ENCODE data around the gene LPIN3.

Gene LPIN3

GRCh38 chr20:41406896-41407444, 66.3 kb downstream of the LPIN3 start:
- peaks cover 78% of the 10 kb centered on the region for H3K36me3 ChIP-seq (ENCODE audit: insufficient read depth, low read length)
- no peak overlapping the region for H2AFZ ChIP-seq (ENCODE audit: low read depth, low read length)
- H3K9me3 ChIP-seq (ENCODE audit: low read length), result no peaks in the 10 kb centered on the region
- H3K4me3 ChIP-seq (ENCODE audit: low read length), result no peak overlapping the region
- no peaks in the 10 kb centered on the region for H3K27me3 ChIP-seq (ENCODE audit: insufficient read depth, low read length)
- H3K4me1 ChIP-seq (ENCODE audit: insufficient read depth, low read length), result peaks cover 12% of the 10 kb centered on the region

- Histone ChIP-seq H3K9me3 (ENCODE audit: low read length) (no peaks in the 10 kb centered on the region), H3K4me3 (ENCODE audit: low read length) (no peak overlapping the region), H3K36me3 (ENCODE audit: insufficient read depth, low read length) (peaks cover 81% of the 10 kb centered on the region), H3K4me1 (ENCODE audit: insufficient read depth, low read length) (peaks cover 12% of the 10 kb centered on the region), H2AFZ (ENCODE audit: low read depth, low read length) (no peak overlapping the region), H3K27me3 (ENCODE audit: insufficient read depth, low read length) (no peaks in the 10 kb centered on the region)
Observed at GRCh38 chr20:41407607-41408006, 67.0 kb downstream of the LPIN3 start.

GRCh38 chr20:41408156-41408794, 67.7 kb downstream of the LPIN3 start:
- Histone ChIP-seq H3K9me3 (ENCODE audit: low read length) (no peaks in the 10 kb centered on the region), H3K4me1 (ENCODE audit: insufficient read depth, low read length) (peaks cover 12% of the 10 kb centered on the region), H3K27me3 (ENCODE audit: insufficient read depth, low read length) (no peaks in the 10 kb centered on the region), H3K36me3 (ENCODE audit: insufficient read depth, low read length) (peaks cover 84% of the 10 kb centered on the region), H2AFZ (ENCODE audit: low read depth, low read length) (no peak overlapping the region), H3K4me3 (ENCODE audit: low read length) (no peak overlapping the region)

GRCh38 chr20:41408986-41409385, 68.4 kb downstream of the LPIN3 start:
- H3K27me3 ChIP-seq (ENCODE audit: insufficient read depth, low read length), result no peaks in the 10 kb centered on the region
- no peaks in the 10 kb centered on the region for H3K9me3 ChIP-seq (ENCODE audit: low read length)
- no peak overlapping the region for H2AFZ ChIP-seq (ENCODE audit: low read depth, low read length)
- H3K4me3 ChIP-seq (ENCODE audit: low read length), result no peak overlapping the region
- H3K36me3 ChIP-seq (ENCODE audit: insufficient read depth, low read length), result peaks cover 85% of the 10 kb centered on the region
- H3K4me1 ChIP-seq (ENCODE audit: insufficient read depth, low read length), result peaks cover 12% of the 10 kb centered on the region
